Vagina (tissue), 2 donors: ENCODE data around the gene MDK.

Experiments
- POLR2AphosphoS5 ChIP-seq, 2 donors: sonication (generic); formaldehyde crosslinking; IDR thresholded peaks; one replicate each; pipeline ENCODE4 v1.9.0; 2017; ENCODE audit warnings: antibody characterized with exemption in 2 of 2, mild to moderate bottlenecking in 2 of 2, low read depth in 1 of 2; ENCODE audit not compliant: insufficient read depth in 1 of 2
- TF ChIP-seq, protein P1 (sequence below), 3 experiments: fragments of 450-650 bp in 2 of 3; fragments of 200-600 bp in 1 of 3; sonication (generic) in 1 of 3; IDR thresholded peaks; one replicate each; pipeline ENCODE4 v1.5.1; 2017 to 2019; ENCODE audit warnings: antibody characterized with exemption in 3 of 3, mild to moderate bottlenecking in 2 of 3, moderate library complexity in 2 of 3

DNA sequence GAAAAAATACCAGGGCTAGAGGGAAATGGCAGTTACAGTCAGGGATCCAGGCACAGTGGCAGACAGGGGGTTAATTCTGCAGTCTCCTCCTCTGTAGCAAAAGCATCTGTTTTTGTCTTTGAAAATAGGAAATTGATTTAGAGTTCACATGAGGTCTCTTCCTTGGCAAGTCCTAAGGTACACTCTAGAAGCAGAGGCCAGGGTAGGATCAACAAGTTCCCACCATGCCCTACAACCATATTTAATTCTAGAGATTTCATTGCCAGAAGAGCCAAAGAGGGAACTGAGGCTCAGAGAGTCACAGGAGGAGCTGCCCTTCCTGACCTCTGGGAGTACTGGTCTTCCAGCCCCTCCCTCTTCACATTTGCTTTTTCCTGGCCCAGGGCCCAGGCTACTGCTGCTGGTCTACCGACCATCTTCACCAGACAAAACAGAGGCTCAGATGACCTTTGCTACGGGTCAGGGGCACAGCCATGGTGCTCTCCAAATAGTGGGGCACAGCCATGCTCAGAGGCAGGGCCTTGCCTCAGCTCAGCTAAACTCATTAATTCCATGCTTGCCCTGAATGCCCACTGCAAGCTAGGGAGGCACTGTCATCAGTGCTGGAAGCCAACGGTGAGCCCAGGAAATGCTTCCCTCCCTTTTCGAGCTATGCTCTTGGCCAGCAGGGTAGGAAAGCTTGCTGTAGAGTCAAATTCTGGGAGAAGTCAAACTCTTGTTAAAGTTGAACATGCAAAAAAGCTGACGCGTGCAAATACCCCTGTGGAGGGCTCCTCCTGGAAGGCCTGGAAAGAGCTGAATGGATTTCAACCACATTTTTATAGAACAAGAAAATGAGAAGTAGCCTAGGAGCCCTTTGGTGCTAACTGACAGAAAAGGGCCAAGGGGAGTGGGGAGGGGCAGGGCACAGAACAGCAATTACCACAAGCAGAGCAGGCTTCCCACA is 21.8 kb downstream of the MDK start:
- TF ChIP-seq, protein P1, sequence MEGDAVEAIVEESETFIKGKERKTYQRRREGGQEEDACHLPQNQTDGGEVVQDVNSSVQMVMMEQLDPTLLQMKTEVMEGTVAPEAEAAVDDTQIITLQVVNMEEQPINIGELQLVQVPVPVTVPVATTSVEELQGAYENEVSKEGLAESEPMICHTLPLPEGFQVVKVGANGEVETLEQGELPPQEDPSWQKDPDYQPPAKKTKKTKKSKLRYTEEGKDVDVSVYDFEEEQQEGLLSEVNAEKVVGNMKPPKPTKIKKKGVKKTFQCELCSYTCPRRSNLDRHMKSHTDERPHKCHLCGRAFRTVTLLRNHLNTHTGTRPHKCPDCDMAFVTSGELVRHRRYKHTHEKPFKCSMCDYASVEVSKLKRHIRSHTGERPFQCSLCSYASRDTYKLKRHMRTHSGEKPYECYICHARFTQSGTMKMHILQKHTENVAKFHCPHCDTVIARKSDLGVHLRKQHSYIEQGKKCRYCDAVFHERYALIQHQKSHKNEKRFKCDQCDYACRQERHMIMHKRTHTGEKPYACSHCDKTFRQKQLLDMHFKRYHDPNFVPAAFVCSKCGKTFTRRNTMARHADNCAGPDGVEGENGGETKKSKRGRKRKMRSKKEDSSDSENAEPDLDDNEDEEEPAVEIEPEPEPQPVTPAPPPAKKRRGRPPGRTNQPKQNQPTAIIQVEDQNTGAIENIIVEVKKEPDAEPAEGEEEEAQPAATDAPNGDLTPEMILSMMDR (IDR thresholded peaks at IDR 0.05): no peak
- no peak for TF ChIP-seq POLR2AphosphoS5 (IDR thresholded peaks at IDR 0.05; ENCODE audit: insufficient read depth in 1 of 2, low read depth in 1 of 2)
